Loucy (cell line): Measurements from ENCODE around the gene TLR4.

ENCODE experiments used
- CTCF ChIP-seq: fragments of 200-600 bp; sonication (generic); conservative IDR thresholded peaks from 2 replicates; pipeline ENCODE4 v1.5.1; 2014; ENCODE audit warnings: mild to moderate bottlenecking, antibody characterized with exemption, low read length
- EZH2phosphoT487 ChIP-seq: fragments of 200-600 bp; IDR thresholded peaks from 2 replicates; pipeline ENCODE4 v1.6.1; 2018; ENCODE audit warnings: antibody characterized with exemption, mild to moderate bottlenecking, moderate library complexity, borderline replicate concordance

GRCh38 chr9:117720066-117720465, 15.9 kb downstream of the TLR4 start:
- TF ChIP-seq CTCF (no peak), EZH2phosphoT487 (no peak)
